RWPE1 (cell line): ENCODE data around the gene PDP2.

ENCODE experiments used
- CTCF ChIA-PET: fragments of 350-600 bp; sonication (Branson Sonifier 250); formaldehyde crosslinking; extraction: SDS; loops from one replicate; lab custom pipeline; 2021; lab: Yijun Ruan, JAX
- POLR2A ChIA-PET: fragments of 400-600 bp; formaldehyde crosslinking; extraction: SDS; loops from one replicate; lab custom pipeline; 2020; ENCODE audit warnings: antibody characterized with exemption; ENCODE audit not compliant: low non-redundant PET; lab: Yijun Ruan, JAX
- DNase-seq: peaks from one replicate; pipeline ENCODE4 v3.0.0; 2012; ENCODE audit warnings: low spot score
- H3K27ac ChIP-seq: fragments of 450-650 bp; 2 replicates; pipeline ENCODE4 v1.5.1; 2017
- TF ChIP-seq, protein P1 (sequence below): fragments of 450-650 bp; conservative IDR thresholded peaks from 2 replicates; pipeline ENCODE4 v1.5.1; 2017; ENCODE audit warnings: low read depth, mild to moderate bottlenecking

PDP2 gene

DNA sequence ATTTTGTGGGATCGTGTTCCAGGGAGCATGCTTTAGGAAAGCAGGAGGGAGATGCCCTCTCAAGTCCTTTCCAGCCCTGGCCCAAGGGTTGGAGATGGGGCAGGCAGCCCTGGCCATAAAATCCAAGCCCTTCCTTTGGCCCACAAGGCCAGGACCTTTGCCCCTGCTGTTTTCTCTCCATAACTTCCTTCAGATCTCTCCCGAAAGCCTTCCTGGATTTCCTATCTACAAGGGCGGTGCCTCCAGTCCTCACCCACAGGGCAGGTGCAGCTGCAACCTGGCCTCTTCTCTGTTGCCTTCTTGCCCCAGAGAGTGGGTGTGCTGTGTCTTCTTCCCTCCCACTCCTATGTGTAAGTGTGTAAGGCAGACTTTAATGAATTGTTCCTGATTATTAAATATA is 8.5 kb upstream of the PDP2 start:
- ChIA-PET POLR2A (no interaction called here), CTCF (interaction anchor here (0.6 to 1.7 kb wide), 3 partner anchors 11 to 12 kb away, joined by 3 to 14 read pairs (median 7); no protein-coding TSS in a partner anchor)
- TF ChIP-seq, protein P1, sequence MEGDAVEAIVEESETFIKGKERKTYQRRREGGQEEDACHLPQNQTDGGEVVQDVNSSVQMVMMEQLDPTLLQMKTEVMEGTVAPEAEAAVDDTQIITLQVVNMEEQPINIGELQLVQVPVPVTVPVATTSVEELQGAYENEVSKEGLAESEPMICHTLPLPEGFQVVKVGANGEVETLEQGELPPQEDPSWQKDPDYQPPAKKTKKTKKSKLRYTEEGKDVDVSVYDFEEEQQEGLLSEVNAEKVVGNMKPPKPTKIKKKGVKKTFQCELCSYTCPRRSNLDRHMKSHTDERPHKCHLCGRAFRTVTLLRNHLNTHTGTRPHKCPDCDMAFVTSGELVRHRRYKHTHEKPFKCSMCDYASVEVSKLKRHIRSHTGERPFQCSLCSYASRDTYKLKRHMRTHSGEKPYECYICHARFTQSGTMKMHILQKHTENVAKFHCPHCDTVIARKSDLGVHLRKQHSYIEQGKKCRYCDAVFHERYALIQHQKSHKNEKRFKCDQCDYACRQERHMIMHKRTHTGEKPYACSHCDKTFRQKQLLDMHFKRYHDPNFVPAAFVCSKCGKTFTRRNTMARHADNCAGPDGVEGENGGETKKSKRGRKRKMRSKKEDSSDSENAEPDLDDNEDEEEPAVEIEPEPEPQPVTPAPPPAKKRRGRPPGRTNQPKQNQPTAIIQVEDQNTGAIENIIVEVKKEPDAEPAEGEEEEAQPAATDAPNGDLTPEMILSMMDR = no peak

DNA sequence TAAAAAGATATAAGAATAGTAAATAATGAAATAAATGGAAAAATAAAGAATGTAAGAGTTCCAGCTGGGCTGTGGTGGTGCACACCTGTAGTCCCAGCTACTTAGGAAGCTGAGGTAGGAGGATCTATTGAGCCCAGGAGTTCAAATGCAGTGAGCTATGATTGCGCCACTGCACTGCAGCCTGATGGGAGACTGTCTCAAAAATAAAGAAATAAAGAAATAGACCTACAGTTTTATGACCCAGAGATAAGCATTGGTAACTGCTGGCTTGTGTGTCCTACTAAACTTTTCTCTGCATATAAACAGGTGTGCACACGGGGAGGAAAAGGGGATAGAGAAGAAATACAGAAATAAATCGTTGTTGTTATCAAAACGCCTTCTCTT is 7.8 kb upstream of the PDP2 start:
- ChIA-PET POLR2A (interaction anchor here (0.5 kb wide), 1 partner anchor 42 kb away, joined by 3 read pairs; the partner anchor contains the start of gene NAE1), CTCF (interaction anchor here (0.5 to 1.7 kb wide), 12 partner anchors 10 to 222 kb away, joined by 3 to 14 read pairs (median 3); partner anchors contain the start of gene NAE1)
- DNase-seq = no peak
- TF ChIP-seq, protein P1 = no peak
- peak overlapping the region; percentile 82 for H3K27ac ChIP-seq

More for the DNA sequence above, 8.5 kb upstream of the PDP2 start:
- no peak overlapping the region; the same call in 1 of the 2 replicates for H3K27ac ChIP-seq
- no peak for DNase-seq

DNA sequence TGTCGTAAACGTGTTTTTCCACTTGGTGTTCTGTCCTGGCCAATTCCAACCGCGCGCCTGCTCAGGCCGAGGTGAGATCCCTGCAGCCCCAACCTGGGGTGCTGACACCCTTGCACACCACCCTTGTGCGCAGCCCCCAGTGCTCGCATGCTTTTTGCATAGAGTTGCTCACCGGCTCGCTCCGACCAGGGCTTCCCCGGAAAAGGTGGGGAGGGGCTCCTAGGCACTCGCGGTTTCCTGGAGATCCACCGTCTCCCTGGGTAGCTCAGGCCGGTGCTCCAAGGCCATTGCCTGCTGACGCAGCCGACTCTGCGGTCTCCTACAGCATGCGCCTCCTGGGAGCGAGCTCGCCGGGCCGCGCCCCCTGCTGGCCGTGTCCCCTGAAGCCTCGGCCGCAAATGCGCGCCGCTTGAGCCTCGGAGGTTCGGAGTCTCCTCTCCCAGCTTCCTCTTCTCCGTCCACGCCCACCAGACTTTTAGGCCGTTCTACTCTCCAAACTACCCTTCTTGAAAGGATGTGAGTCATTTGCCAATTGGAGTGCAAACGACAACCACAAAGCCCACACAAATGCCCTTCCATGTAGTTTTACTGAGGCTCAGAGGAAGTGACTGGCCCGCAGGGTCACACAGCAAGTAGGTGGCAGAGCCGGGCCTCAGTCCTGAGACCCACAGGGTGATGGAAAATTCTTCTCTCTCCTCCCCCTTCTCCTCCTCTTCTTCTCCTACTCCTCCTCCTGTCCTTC is 7.2 kb upstream of the PDP2 start:
- peak overlapping the region; percentile 82 for H3K27ac ChIP-seq
- TF ChIP-seq, protein P1 = peak; percentile 91
- ChIA-PET POLR2A (interaction anchor here (0.5 kb wide), 1 partner anchor 42 kb away, joined by 3 read pairs; the partner anchor contains the start of gene NAE1), CTCF (interaction anchor here (0.5 to 1.7 kb wide), 13 partner anchors 10 to 223 kb away, joined by 3 to 14 read pairs (median 3); partner anchors contain the start of gene NAE1)
- peak; percentile 86 for DNase-seq

DNA sequence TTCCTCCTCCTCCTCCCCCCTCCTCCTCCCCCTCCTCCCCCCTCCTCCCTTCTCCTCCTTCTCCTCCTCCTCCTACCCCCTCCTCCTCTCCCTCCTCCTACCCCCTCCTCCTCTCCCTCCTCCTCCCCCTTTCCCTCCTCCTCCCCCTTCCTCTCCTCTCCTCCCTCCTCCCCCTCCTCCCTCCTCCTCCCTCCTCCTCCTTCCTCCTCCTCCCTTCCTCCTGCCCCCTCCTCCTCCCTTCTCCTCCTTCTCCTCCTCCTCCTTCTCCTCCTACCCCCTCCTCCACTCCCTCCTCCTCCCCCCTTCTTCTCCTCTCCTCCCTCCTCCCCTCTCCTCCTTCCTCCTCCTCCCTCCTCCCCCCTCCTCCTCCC is 6.6 kb upstream of the PDP2 start:
- ChIA-PET CTCF (interaction anchor here (0.7 to 1.7 kb wide), 7 partner anchors 9 to 223 kb away, joined by 3 to 14 read pairs (median 4); partner anchors contain the start of gene NAE1), POLR2A (no interaction called here)
- H3K27ac ChIP-seq = peak overlapping the region; percentile 82
- TF ChIP-seq, protein P1 = no peak
- no peak for DNase-seq

DNA sequence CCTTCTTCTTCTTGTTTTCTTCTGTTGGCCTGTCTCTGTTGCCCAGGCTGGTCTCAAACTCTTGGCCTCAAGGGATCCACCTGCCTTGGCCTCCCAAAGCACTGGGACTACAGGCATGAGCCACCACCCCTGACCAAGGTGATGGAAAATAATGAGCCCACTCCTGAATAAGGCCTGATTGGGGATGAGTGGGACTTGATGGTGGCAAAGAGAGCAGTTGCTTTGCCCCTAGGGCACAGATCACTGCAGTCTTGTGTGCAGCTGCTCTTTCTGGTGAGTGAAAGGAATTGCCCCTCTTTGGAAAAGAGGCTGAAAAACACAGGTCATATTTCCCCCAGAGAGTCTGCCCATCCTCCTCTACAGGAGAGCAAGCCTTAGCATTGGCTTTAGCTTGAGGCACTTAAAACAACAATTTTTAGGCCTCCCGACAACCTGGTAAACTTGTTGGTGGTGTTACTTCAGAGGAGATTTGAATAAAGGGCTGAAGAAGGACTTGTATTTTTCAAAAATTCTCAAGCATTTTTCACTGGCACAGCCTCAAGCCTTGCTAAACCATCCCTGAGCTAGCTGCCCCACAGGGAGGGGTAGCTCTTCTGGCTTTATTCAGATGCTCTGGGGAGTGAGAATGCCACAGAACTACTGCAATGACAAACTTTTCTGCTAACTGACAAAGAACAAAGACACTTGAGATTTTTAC is 6.1 kb upstream of the PDP2 start:
- POLR2A ChIA-PET = no interaction called here
- no peak for DNase-seq
- H3K27ac ChIP-seq = peak overlapping the region; percentile 49

More for the DNA sequence above, 6.1 kb upstream of the PDP2 start:
- CTCF ChIA-PET = interaction anchor here (0.6 to 1.1 kb wide), 2 partner anchors 26 to 452 kb away, joined by 3 to 5 read pairs; no protein-coding TSS in a partner anchor
- TF ChIP-seq, protein P1 = no peak
